IMR-90 (cell line): ENCODE results near the gene HMG20A.

ENCODE experiments used
- BHLHE40 ChIP-seq: fragments of 150-350 bp; IDR thresholded peaks from 2 replicates; pipeline ENCODE4 v1.6.1; 2016; ENCODE audit warnings: mild to moderate bottlenecking, low read depth, low read length
- CHD1 ChIP-seq: IDR thresholded peaks from 2 replicates; pipeline ENCODE4 v1.6.1; 2012; ENCODE audit warnings: low read depth, low read length, improper control_type of control experiment
- CTCF ChIP-seq: conservative IDR thresholded peaks from 2 replicates; pipeline ENCODE4 v1.5.1; 2012; ENCODE audit warnings: mild to moderate bottlenecking, low read depth, low read length, improper control_type of control experiment
- ELK1 ChIP-seq: fragments of 150-350 bp; IDR thresholded peaks from 2 replicates; pipeline ENCODE4 v1.6.1; 2016; ENCODE audit warnings: low read depth, mild to moderate bottlenecking, low read length, moderate library complexity, borderline replicate concordance
- MAZ ChIP-seq: IDR thresholded peaks from 2 replicates; pipeline ENCODE4 v1.6.1; 2012; ENCODE audit warnings: low read depth, mild to moderate bottlenecking, low read length, improper control_type of control experiment, moderate library complexity, borderline replicate concordance
- MXI1 ChIP-seq: IDR thresholded peaks from 2 replicates; pipeline ENCODE4 v1.6.1; 2012; ENCODE audit warnings: low read depth, mild to moderate bottlenecking, low read length, moderate library complexity, borderline replicate concordance
- POLR2A ChIP-seq: IDR thresholded peaks from 2 replicates; pipeline ENCODE4 v1.6.1; 2012; ENCODE audit warnings: mild to moderate bottlenecking, low read depth, low read length
- RAD21 ChIP-seq: IDR thresholded peaks from 2 replicates; pipeline ENCODE4 v1.6.1; 2012; ENCODE audit warnings: low read length, improper control_type of control experiment
- RCOR1 ChIP-seq: IDR thresholded peaks from 2 replicates; pipeline ENCODE4 v1.6.1; 2012; ENCODE audit warnings: mild to moderate bottlenecking, low read length, improper control_type of control experiment; ENCODE audit not compliant: insufficient replicate concordance
- RFX5 ChIP-seq: IDR thresholded peaks from 2 replicates; pipeline ENCODE4 v1.8.0; 2012; ENCODE audit warnings: low read depth, mild to moderate bottlenecking, low read length, moderate library complexity
- SMC3 ChIP-seq: fragments of 150-350 bp; IDR thresholded peaks from 2 replicates; pipeline ENCODE4 v1.6.1; 2016; ENCODE audit warnings: low read depth, mild to moderate bottlenecking, antibody characterized with exemption, low read length, moderate library complexity
- USF2 ChIP-seq: fragments of 150-350 bp; IDR thresholded peaks from 2 replicates; pipeline ENCODE4 v1.6.1; 2017; ENCODE audit warnings: mild to moderate bottlenecking, antibody characterized with exemption, low read length, low read depth

GRCh38 chr15:77437264-77437663 is 16.6 kb downstream of the HMG20A start:
- TF ChIP-seq CTCF (no peak), RAD21 (no peak), RFX5 (no peak), POLR2A (no peak), MAZ (no peak), CHD1 (no peak), RCOR1 (no peak), USF2 (no peak), BHLHE40 (no peak), SMC3 (no peak), MXI1 (no peak), ELK1 (no peak)
